ENCODE results near the gene DSTYK. TPM values are rescaled to one million over a fixed set of nuclear protein-coding genes. Genes with fewer than 3 reads are reported as not detected.
"Not testable (repeated sequence)": the region's sequence is repeated elsewhere in the genome, so short reads cannot be mapped to it uniquely, and the experiment has no call there.

DSTYK gene
- total RNA-seq, 1 experiment from 2014 or later = 1.5 TPM

GRCh38 chr1:205186191-205186590 lies 25.3 kb downstream of the DSTYK start:
- no peaks in the 10 kb centered on the region for H3K9me3 ChIP-seq (ENCODE audit: low read length)
- no peaks in the 10 kb centered on the region for H3K27me3 ChIP-seq (ENCODE audit: low read length)
- no peaks in the 10 kb centered on the region for H3K36me3 ChIP-seq (ENCODE audit: insufficient read depth, low read length)
- no peaks in the 10 kb centered on the region for H3K9me2 ChIP-seq (replicated peaks; ENCODE audit: insufficient read depth, low read length)
- H3K79me2 ChIP-seq (ENCODE audit: low read length) = no peaks in the 10 kb centered on the region
- no peak overlapping the region for H3K9ac ChIP-seq (ENCODE audit: low read length)
- H3K4me3 ChIP-seq (ENCODE audit: low read length) = no peak overlapping the region
- no peaks in the 10 kb centered on the region for H3K4me1 ChIP-seq (ENCODE audit: low read length)
- H4K20me1 ChIP-seq (ENCODE audit: insufficient read depth, low read depth, low read length) = peaks cover 7% of the 10 kb centered on the region; the same call in 1 of the 2 replicates
- H3K4me2 ChIP-seq (ENCODE audit: low read depth, low read length, poor library complexity, severe bottlenecking) = no peak overlapping the region
- H2AFZ ChIP-seq (ENCODE audit: low read length) = no peak overlapping the region
- DNase-seq = no peak
- no peak overlapping the region for H3K27ac ChIP-seq (ENCODE audit: low read length)

- H3K9ac ChIP-seq (ENCODE audit: low read length) = no peak overlapping the region
- H2AFZ ChIP-seq (ENCODE audit: low read length) = no peak overlapping the region
- H3K36me3 ChIP-seq (ENCODE audit: insufficient read depth, low read length) = no peaks in the 10 kb centered on the region
- H3K4me3 ChIP-seq (ENCODE audit: low read length) = no peak overlapping the region
- DNase-seq = no peak
- H3K79me2 ChIP-seq (ENCODE audit: low read length) = no peaks in the 10 kb centered on the region
- H3K4me1 ChIP-seq (ENCODE audit: low read length) = no peaks in the 10 kb centered on the region
- no peak overlapping the region for H3K4me2 ChIP-seq (ENCODE audit: low read depth, low read length, poor library complexity, severe bottlenecking)
- H4K20me1 ChIP-seq (ENCODE audit: insufficient read depth, low read depth, low read length) = no peaks in the 10 kb centered on the region
- H3K27me3 ChIP-seq (ENCODE audit: low read length) = no peaks in the 10 kb centered on the region
- H3K9me3 ChIP-seq (ENCODE audit: low read length) = no peaks in the 10 kb centered on the region
- no peaks in the 10 kb centered on the region for H3K9me2 ChIP-seq (replicated peaks; ENCODE audit: insufficient read depth, low read length)
- no peak overlapping the region for H3K27ac ChIP-seq (ENCODE audit: low read length)
Measured at GRCh38 chr1:205183676-205184335, 27.7 kb downstream of the DSTYK start.

GRCh38 chr1:205182930-205183329 lies 28.6 kb downstream of the DSTYK start:
- H3K36me3 ChIP-seq (ENCODE audit: insufficient read depth, low read length) = no peaks in the 10 kb centered on the region
- no peak overlapping the region for H3K27ac ChIP-seq (ENCODE audit: low read length)
- no peak overlapping the region for H3K9ac ChIP-seq (ENCODE audit: low read length)
- DNase-seq = no peak
- H3K27me3 ChIP-seq (ENCODE audit: low read length) = no peaks in the 10 kb centered on the region
- no peak overlapping the region for H3K4me3 ChIP-seq (ENCODE audit: low read length)
- no peak overlapping the region for H2AFZ ChIP-seq (ENCODE audit: low read length)
- H4K20me1 ChIP-seq (ENCODE audit: insufficient read depth, low read depth, low read length) = no peaks in the 10 kb centered on the region
- no peaks in the 10 kb centered on the region for H3K9me3 ChIP-seq (ENCODE audit: low read length)
- no peaks in the 10 kb centered on the region for H3K9me2 ChIP-seq (replicated peaks; ENCODE audit: insufficient read depth, low read length)
- no peaks in the 10 kb centered on the region for H3K4me1 ChIP-seq (ENCODE audit: low read length)
- no peak overlapping the region for H3K4me2 ChIP-seq (ENCODE audit: low read depth, low read length, poor library complexity, severe bottlenecking)
- H3K79me2 ChIP-seq (ENCODE audit: low read length) = no peaks in the 10 kb centered on the region

GRCh38 chr1:205180331-205180730 lies 31.2 kb downstream of the DSTYK start:
- H3K9ac ChIP-seq (ENCODE audit: low read length); H3K27me3 ChIP-seq (ENCODE audit: low read length); H4K20me1 ChIP-seq (ENCODE audit: insufficient read depth, low read depth, low read length); DNase-seq; H3K9me3 ChIP-seq (ENCODE audit: low read length); H3K4me2 ChIP-seq (ENCODE audit: low read depth, low read length, poor library complexity, severe bottlenecking); H3K27ac ChIP-seq (ENCODE audit: low read length); H3K79me2 ChIP-seq (ENCODE audit: low read length); H3K36me3 ChIP-seq (ENCODE audit: insufficient read depth, low read length); H3K4me3 ChIP-seq (ENCODE audit: low read length); H3K4me1 ChIP-seq (ENCODE audit: low read length); H3K9me2 ChIP-seq (replicated peaks; ENCODE audit: insufficient read depth, low read length); H2AFZ ChIP-seq (ENCODE audit: low read length): not testable (repeated sequence)

- Histone ChIP-seq H3K27ac (ENCODE audit: low read length) (no peak overlapping the region), H3K27me3 (ENCODE audit: low read length) (no peaks in the 10 kb centered on the region), H2AFZ (ENCODE audit: low read length) (no peak overlapping the region), H3K4me2 (ENCODE audit: low read depth, low read length, poor library complexity, severe bottlenecking) (no peak overlapping the region), H3K79me2 (ENCODE audit: low read length) (no peaks in the 10 kb centered on the region), H3K4me3 (ENCODE audit: low read length) (no peak overlapping the region), H3K36me3 (ENCODE audit: insufficient read depth, low read length) (no peaks in the 10 kb centered on the region), H4K20me1 (ENCODE audit: insufficient read depth, low read depth, low read length) (no peaks in the 10 kb centered on the region), H3K9me3 (ENCODE audit: low read length) (no peaks in the 10 kb centered on the region), H3K9me2 (replicated peaks; ENCODE audit: insufficient read depth, low read length) (no peaks in the 10 kb centered on the region), H3K4me1 (ENCODE audit: low read length) (no peaks in the 10 kb centered on the region), H3K9ac (ENCODE audit: low read length) (no peak overlapping the region)
- DNase-seq = no peak
Measured at GRCh38 chr1:205179842-205180241, 31.7 kb downstream of the DSTYK start.

GRCh38 chr1:205172729-205173366 lies 38.7 kb downstream of the DSTYK start:
- no peaks in the 10 kb centered on the region for H4K20me1 ChIP-seq (ENCODE audit: insufficient read depth, low read depth, low read length)
- no peak overlapping the region for H3K4me3 ChIP-seq (ENCODE audit: low read length)
- no peaks in the 10 kb centered on the region for H3K79me2 ChIP-seq (ENCODE audit: low read length)
- H3K27me3 ChIP-seq (ENCODE audit: low read length) = no peaks in the 10 kb centered on the region
- H3K9me3 ChIP-seq (ENCODE audit: low read length) = no peaks in the 10 kb centered on the region
- H3K4me2 ChIP-seq (ENCODE audit: low read depth, low read length, poor library complexity, severe bottlenecking) = no peak overlapping the region
- H3K9ac ChIP-seq (ENCODE audit: low read length) = no peak overlapping the region
- no peak overlapping the region for H2AFZ ChIP-seq (ENCODE audit: low read length)
- no peaks in the 10 kb centered on the region for H3K36me3 ChIP-seq (ENCODE audit: insufficient read depth, low read length)
- no peaks in the 10 kb centered on the region for H3K4me1 ChIP-seq (ENCODE audit: low read length)
- H3K27ac ChIP-seq (ENCODE audit: low read length) = no peak overlapping the region
- H3K9me2 ChIP-seq (replicated peaks; ENCODE audit: insufficient read depth, low read length) = no peaks in the 10 kb centered on the region
- no peak for DNase-seq

GRCh38 chr1:205171369-205171768 lies 40.1 kb downstream of the DSTYK start:
- H3K79me2 ChIP-seq (ENCODE audit: low read length) = no peaks in the 10 kb centered on the region
- no peaks in the 10 kb centered on the region for H3K27me3 ChIP-seq (ENCODE audit: low read length)
- no peak overlapping the region for H2AFZ ChIP-seq (ENCODE audit: low read length)
- no peaks in the 10 kb centered on the region for H3K36me3 ChIP-seq (ENCODE audit: insufficient read depth, low read length)
- no peaks in the 10 kb centered on the region for H3K4me1 ChIP-seq (ENCODE audit: low read length)
- no peaks in the 10 kb centered on the region for H3K9me2 ChIP-seq (replicated peaks; ENCODE audit: insufficient read depth, low read length)
- no peaks in the 10 kb centered on the region for H4K20me1 ChIP-seq (ENCODE audit: insufficient read depth, low read depth, low read length)
- no peaks in the 10 kb centered on the region for H3K9me3 ChIP-seq (ENCODE audit: low read length)
- H3K9ac ChIP-seq (ENCODE audit: low read length) = no peak overlapping the region
- H3K4me3 ChIP-seq (ENCODE audit: low read length) = no peak overlapping the region
- DNase-seq = no peak
- no peak overlapping the region for H3K4me2 ChIP-seq (ENCODE audit: low read depth, low read length, poor library complexity, severe bottlenecking)
- H3K27ac ChIP-seq (ENCODE audit: low read length) = no peak overlapping the region

GRCh38 chr1:205170532-205171269 lies 40.8 kb downstream of the DSTYK start:
- Histone ChIP-seq H3K9me3 (ENCODE audit: low read length) (no peaks in the 10 kb centered on the region), H3K9me2 (replicated peaks; ENCODE audit: insufficient read depth, low read length) (no peaks in the 10 kb centered on the region), H4K20me1 (ENCODE audit: insufficient read depth, low read depth, low read length) (no peaks in the 10 kb centered on the region), H3K4me3 (ENCODE audit: low read length) (no peak overlapping the region), H3K9ac (ENCODE audit: low read length) (no peak overlapping the region), H3K4me1 (ENCODE audit: low read length) (no peaks in the 10 kb centered on the region), H3K27ac (ENCODE audit: low read length) (no peak overlapping the region), H2AFZ (ENCODE audit: low read length) (no peak overlapping the region), H3K27me3 (ENCODE audit: low read length) (no peaks in the 10 kb centered on the region), H3K36me3 (ENCODE audit: insufficient read depth, low read length) (no peaks in the 10 kb centered on the region), H3K4me2 (ENCODE audit: low read depth, low read length, poor library complexity, severe bottlenecking) (no peak overlapping the region), H3K79me2 (ENCODE audit: low read length) (no peaks in the 10 kb centered on the region)
- no peak for DNase-seq
